ENCODE data around the gene IL17D.

GRCh38 chr13:20686167-20686566 is 17.3 kb upstream of the IL17D start:
- TF ChIP-seq SUZ12 (IDR thresholded peaks at IDR 0.05; ENCODE audit: extremely low read depth, insufficient read depth, insufficient read length) (no peak), YY1 (IDR thresholded peaks at IDR 0.05; ENCODE audit: insufficient read depth, insufficient read length) (no peak), ZNF274 (IDR thresholded peaks at IDR 0.05; ENCODE audit: low read depth, low read length) (no peak)

Data from NT2/D1 (cell line).